ENCODE data around the gene VAPA.
A peak's percentile ranks its signal among the peaks of the same experiment; 100 is the strongest.

VAPA gene

GRCh38 chr18:9872823-9873222 is 41.0 kb upstream of the VAPA start:
- no peak overlapping the region for H3K4me3 ChIP-seq (IDR thresholded peaks at IDR 0.05; ENCODE audit: insufficient read depth, low read depth, low read length)
- H3K79me2 ChIP-seq (ENCODE audit: insufficient read depth, low read depth): no peaks in the 10 kb centered on the region
- H3K27me3 ChIP-seq (ENCODE audit: insufficient read depth, low read depth): no peaks in the 10 kb centered on the region
- no peaks in the 10 kb centered on the region for H4K20me1 ChIP-seq (ENCODE audit: insufficient read depth)
- no peak overlapping the region for H3K27ac ChIP-seq
- TF ChIP-seq CTCF (conservative IDR thresholded peaks at IDR 0.05; ENCODE audit: low read depth, low read length): no peak
- peaks cover 62% of the 10 kb centered on the region for H3K4me1 ChIP-seq (ENCODE audit: low read depth, poor library complexity, severe bottlenecking)
- H3K9ac ChIP-seq: no peak overlapping the region
- H3K36me3 ChIP-seq (ENCODE audit: insufficient read depth): no peaks in the 10 kb centered on the region
- no peak overlapping the region for H3K4me2 ChIP-seq
- no peak overlapping the region for H2AFZ ChIP-seq (ENCODE audit: low read depth)

GRCh38 chr18:9874728-9875127 is 39.1 kb upstream of the VAPA start:
- H2AFZ ChIP-seq (ENCODE audit: low read depth): no peak overlapping the region
- no peak overlapping the region for H3K4me2 ChIP-seq
- H3K36me3 ChIP-seq (ENCODE audit: insufficient read depth): no peaks in the 10 kb centered on the region
- H4K20me1 ChIP-seq (ENCODE audit: insufficient read depth): no peaks in the 10 kb centered on the region
- TF ChIP-seq CTCF (conservative IDR thresholded peaks at IDR 0.05; ENCODE audit: low read depth, low read length): no peak
- H3K79me2 ChIP-seq (ENCODE audit: insufficient read depth, low read depth): no peaks in the 10 kb centered on the region
- peaks cover 52% of the 10 kb centered on the region for H3K4me1 ChIP-seq (ENCODE audit: low read depth, poor library complexity, severe bottlenecking)
- H3K9ac ChIP-seq: no peak overlapping the region
- H3K27ac ChIP-seq: no peak overlapping the region
- no peak overlapping the region for H3K4me3 ChIP-seq (IDR thresholded peaks at IDR 0.05; ENCODE audit: insufficient read depth, low read depth, low read length)
- no peaks in the 10 kb centered on the region for H3K27me3 ChIP-seq (ENCODE audit: insufficient read depth, low read depth)

GRCh38 chr18:9876212-9876866 is 37.5 kb upstream of the VAPA start:
- H3K4me3 ChIP-seq (IDR thresholded peaks at IDR 0.05; ENCODE audit: insufficient read depth, low read depth, low read length): no peak overlapping the region
- H4K20me1 ChIP-seq (ENCODE audit: insufficient read depth): no peaks in the 10 kb centered on the region
- H3K27ac ChIP-seq: peak overlapping the region; percentile 91
- peaks cover 36% of the 10 kb centered on the region for H3K4me1 ChIP-seq (ENCODE audit: low read depth, poor library complexity, severe bottlenecking)
- H2AFZ ChIP-seq (ENCODE audit: low read depth): peak overlapping the region; percentile 92
- no peak for TF ChIP-seq CTCF (conservative IDR thresholded peaks at IDR 0.05; ENCODE audit: low read depth, low read length)
- peak overlapping the region; percentile 94 for H3K4me2 ChIP-seq
- H3K36me3 ChIP-seq (ENCODE audit: insufficient read depth): no peaks in the 10 kb centered on the region
- no peaks in the 10 kb centered on the region for H3K79me2 ChIP-seq (ENCODE audit: insufficient read depth, low read depth)
- peak overlapping the region; percentile 72 for H3K9ac ChIP-seq
- H3K27me3 ChIP-seq (ENCODE audit: insufficient read depth, low read depth): no peaks in the 10 kb centered on the region

DNA sequence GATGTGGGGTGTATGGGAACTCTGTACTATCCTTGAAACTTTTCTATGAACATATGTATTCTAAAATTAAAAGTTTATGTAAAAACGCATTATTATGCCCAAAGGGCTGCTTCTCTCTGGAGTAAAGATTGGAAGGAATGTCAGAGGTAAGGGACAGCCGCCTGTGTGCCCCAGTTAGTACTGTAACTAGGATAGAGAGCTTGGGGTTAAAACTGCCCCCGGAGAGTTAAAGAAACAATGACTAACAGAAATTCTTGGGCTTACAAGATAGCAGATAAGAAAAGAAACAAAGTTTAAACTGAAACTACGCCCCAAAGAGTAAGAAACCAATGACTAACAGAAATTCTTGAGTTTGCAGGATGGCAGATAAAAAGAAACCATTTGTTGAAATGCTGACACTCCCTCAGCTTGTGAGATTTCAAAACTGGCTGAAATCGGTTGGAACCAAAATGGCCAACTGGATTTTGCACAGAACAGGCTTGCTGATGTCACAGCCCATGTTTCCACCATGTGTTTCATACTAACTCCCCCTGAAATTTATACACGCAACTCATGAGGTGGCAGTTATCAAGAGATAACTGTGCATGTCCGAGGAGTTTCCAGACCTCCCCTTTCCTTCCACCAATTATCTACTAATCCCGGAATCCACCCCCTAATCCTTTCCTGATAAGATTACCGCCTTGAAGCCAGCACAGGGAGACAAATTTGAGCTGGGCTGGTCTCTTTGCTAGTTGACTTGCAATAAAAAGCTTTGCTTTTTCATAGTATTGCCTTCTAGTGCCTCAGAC is 36.8 kb upstream of the VAPA start:
- Histone ChIP-seq H3K9ac (peak overlapping the region; percentile 72), H3K4me1 (ENCODE audit: low read depth, poor library complexity, severe bottlenecking) (peaks cover 29% of the 10 kb centered on the region), H3K4me3 (IDR thresholded peaks at IDR 0.05; ENCODE audit: insufficient read depth, low read depth, low read length) (no peak overlapping the region), H3K27ac (peak overlapping the region; percentile 91), H4K20me1 (ENCODE audit: insufficient read depth) (no peaks in the 10 kb centered on the region), H3K36me3 (ENCODE audit: insufficient read depth) (no peaks in the 10 kb centered on the region), H3K27me3 (ENCODE audit: insufficient read depth, low read depth) (no peaks in the 10 kb centered on the region), H3K79me2 (ENCODE audit: insufficient read depth, low read depth) (no peaks in the 10 kb centered on the region), H3K4me2 (peak overlapping the region; percentile 94), H2AFZ (ENCODE audit: low read depth) (peak overlapping the region; percentile 92)
- TF ChIP-seq CTCF (conservative IDR thresholded peaks at IDR 0.05; ENCODE audit: low read depth, low read length): no peak

Data from KMS-11 (cell line).